Activated CD8-positive, alpha-beta memory T cell treated with anti-CD3 and anti-CD28 coated beads for 36 hours (primary cell): ENCODE results near the gene IL1RAP. TPM values are rescaled to one million over a fixed set of nuclear protein-coding genes. Genes with fewer than 3 reads are reported as not detected.
"Not testable (repeated sequence)": the region's sequence is repeated elsewhere in the genome, so short reads cannot be mapped to it uniquely, and the experiment has no call there.

ENCODE experiments used
- CTCF ChIA-PET: fragments of 350-600 bp; sonication (Branson Sonifier 250); formaldehyde crosslinking; loops from one replicate; lab custom pipeline; 2021; ENCODE audit warnings: antibody characterized with exemption; lab: Charles Lee
- POLR2A ChIA-PET: fragments of 350-600 bp; sonication (Branson Sonifier 250); formaldehyde crosslinking; loops from one replicate; lab custom pipeline; 2021; ENCODE audit warnings: antibody characterized with exemption; lab: Charles Lee
- total RNA-seq, 2 experiments: library from RNA; stranded (reverse); gene quantifications; one replicate each; pipeline ENCODE4 v1.2.3, GENCODE V29; 2021

IL1RAP gene
- total RNA-seq, 2 experiments from 2014 or later, result 9.0 to 11.1 TPM

GRCh38 chr3:190504354-190505125, 9.3 kb upstream of the IL1RAP start:
- CTCF ChIA-PET, result no interaction called here

GRCh38 chr3:190505381-190506003, 8.4 kb upstream of the IL1RAP start:
- CTCF ChIA-PET, result no interaction called here
- POLR2A ChIA-PET, result no interaction called here

More at GRCh38 chr3:190504354-190505125, 9.3 kb upstream of the IL1RAP start:
- POLR2A ChIA-PET, result no interaction called here

GRCh38 chr3:190506271-190506670, 7.6 kb upstream of the IL1RAP start:
- CTCF ChIA-PET, result no interaction called here
- POLR2A ChIA-PET, result no interaction called here

- POLR2A ChIA-PET, result interaction anchor here (0.8 to 1.4 kb wide), 2 partner anchors 106 to 109 kb away, joined by 3 to 7 read pairs; no protein-coding TSS in a partner anchor
Observed at GRCh38 chr3:190512666-190513065, 1.2 kb upstream of the IL1RAP start.

GRCh38 chr3:190514413-190515153, 698 bp downstream of the IL1RAP start:
- CTCF ChIA-PET, result interaction anchor here (0.5 to 1.6 kb wide), 3 partner anchors 15 to 552 kb away, joined by 3 to 4 read pairs (median 4); no protein-coding TSS in a partner anchor
- POLR2A ChIA-PET, result interaction anchor here (0.6 to 1.6 kb wide), 6 partner anchors 21 to 137 kb away, joined by 3 to 7 read pairs (median 4); no protein-coding TSS in a partner anchor

More at GRCh38 chr3:190512666-190513065, 1.2 kb upstream of the IL1RAP start:
- CTCF ChIA-PET, result no interaction called here

- POLR2A ChIA-PET, result no interaction called here
- CTCF ChIA-PET, result interaction anchor here (1.1 kb wide), 1 partner anchor 183 kb away, joined by 3 read pairs; no protein-coding TSS in a partner anchor
Observed at GRCh38 chr3:190516416-190516815, 2.5 kb downstream of the IL1RAP start.

GRCh38 chr3:190517687-190518086, 3.8 kb downstream of the IL1RAP start:
- CTCF ChIA-PET, result no interaction called here
- POLR2A ChIA-PET, result no interaction called here

- POLR2A ChIA-PET, CTCF ChIA-PET: not testable (repeated sequence)
Observed at GRCh38 chr3:190518531-190518930, 4.6 kb downstream of the IL1RAP start.

- CTCF ChIA-PET, result no interaction called here
- POLR2A ChIA-PET, result no interaction called here
Observed at GRCh38 chr3:190519886-190520285, 6.0 kb downstream of the IL1RAP start.

GRCh38 chr3:190521998-190522397, 8.1 kb downstream of the IL1RAP start:
- POLR2A ChIA-PET, result no interaction called here
- CTCF ChIA-PET, result no interaction called here

- POLR2A ChIA-PET, result no interaction called here
- CTCF ChIA-PET, result no interaction called here
Observed at GRCh38 chr3:190522621-190523222, 8.8 kb downstream of the IL1RAP start.

GRCh38 chr3:190524942-190525341, 11.1 kb downstream of the IL1RAP start:
- POLR2A ChIA-PET, result no interaction called here
- CTCF ChIA-PET, result no interaction called here

GRCh38 chr3:190525634-190526033, 11.7 kb downstream of the IL1RAP start:
- POLR2A ChIA-PET, result no interaction called here
- CTCF ChIA-PET, result no interaction called here

GRCh38 chr3:190526787-190527762, 13.2 kb downstream of the IL1RAP start:
- POLR2A ChIA-PET, result no interaction called here
- CTCF ChIA-PET, result no interaction called here

- CTCF ChIA-PET, result no interaction called here
- POLR2A ChIA-PET, result no interaction called here
Observed at GRCh38 chr3:190528706-190529105, 14.8 kb downstream of the IL1RAP start.

GRCh38 chr3:190531406-190531805, 17.5 kb downstream of the IL1RAP start:
- POLR2A ChIA-PET, result no interaction called here

GRCh38 chr3:190532731-190533203, 18.9 kb downstream of the IL1RAP start:
- ChIA-PET CTCF (no interaction called here), POLR2A (no interaction called here)

More at GRCh38 chr3:190531406-190531805, 17.5 kb downstream of the IL1RAP start:
- CTCF ChIA-PET, result no interaction called here
